ENCODE data around the gene SOHLH1.

SOHLH1 gene

DNA sequence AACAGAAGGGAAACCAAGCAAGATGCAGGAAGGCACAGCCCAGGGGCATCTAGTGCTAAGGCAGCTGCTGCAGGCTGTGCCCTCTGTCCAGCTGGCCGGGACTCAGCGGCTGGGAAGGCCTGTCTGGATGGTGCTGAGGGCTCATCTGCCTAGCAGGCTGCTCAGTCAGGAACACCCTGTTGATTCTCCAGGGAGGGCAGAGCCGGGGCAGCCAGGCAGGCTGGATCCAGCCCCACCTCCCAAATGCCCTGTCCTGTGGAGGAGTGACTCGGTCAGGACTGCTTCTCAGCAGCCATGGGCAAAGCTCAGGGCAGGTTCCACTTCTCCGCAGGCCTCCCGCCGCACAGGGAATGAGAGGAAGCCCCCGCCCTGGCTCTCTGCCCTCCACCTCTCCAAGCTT lies 44.0 kb downstream of the SOHLH1 start:
- no peak overlapping the region for H3K27ac ChIP-seq (ENCODE audit: low read depth, low read length, poor library complexity, severe bottlenecking)
- TF ChIP-seq EZH2 (IDR thresholded peaks at IDR 0.05; ENCODE audit: borderline replicate concordance, low read length): no peak
- TF ChIP-seq, protein P1, sequence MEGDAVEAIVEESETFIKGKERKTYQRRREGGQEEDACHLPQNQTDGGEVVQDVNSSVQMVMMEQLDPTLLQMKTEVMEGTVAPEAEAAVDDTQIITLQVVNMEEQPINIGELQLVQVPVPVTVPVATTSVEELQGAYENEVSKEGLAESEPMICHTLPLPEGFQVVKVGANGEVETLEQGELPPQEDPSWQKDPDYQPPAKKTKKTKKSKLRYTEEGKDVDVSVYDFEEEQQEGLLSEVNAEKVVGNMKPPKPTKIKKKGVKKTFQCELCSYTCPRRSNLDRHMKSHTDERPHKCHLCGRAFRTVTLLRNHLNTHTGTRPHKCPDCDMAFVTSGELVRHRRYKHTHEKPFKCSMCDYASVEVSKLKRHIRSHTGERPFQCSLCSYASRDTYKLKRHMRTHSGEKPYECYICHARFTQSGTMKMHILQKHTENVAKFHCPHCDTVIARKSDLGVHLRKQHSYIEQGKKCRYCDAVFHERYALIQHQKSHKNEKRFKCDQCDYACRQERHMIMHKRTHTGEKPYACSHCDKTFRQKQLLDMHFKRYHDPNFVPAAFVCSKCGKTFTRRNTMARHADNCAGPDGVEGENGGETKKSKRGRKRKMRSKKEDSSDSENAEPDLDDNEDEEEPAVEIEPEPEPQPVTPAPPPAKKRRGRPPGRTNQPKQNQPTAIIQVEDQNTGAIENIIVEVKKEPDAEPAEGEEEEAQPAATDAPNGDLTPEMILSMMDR (IDR thresholded peaks at IDR 0.05; ENCODE audit: low read length): no peak
- H3K9ac ChIP-seq (ENCODE audit: low read length): no peak overlapping the region
- H3F3A ChIP-seq (ENCODE audit: insufficient read depth, low read length): no peaks in the 10 kb centered on the region
- no peaks in the 10 kb centered on the region for H3K36me3 ChIP-seq (ENCODE audit: insufficient read depth, low read length)
- no peak overlapping the region for H2AFZ ChIP-seq (ENCODE audit: low read length)
- H3K79me2 ChIP-seq (ENCODE audit: insufficient read depth, low read length): no peaks in the 10 kb centered on the region
- H3K9me2 ChIP-seq (ENCODE audit: low read depth, low read length): no peaks in the 10 kb centered on the region
- no peak overlapping the region for H3K4me3 ChIP-seq (ENCODE audit: low read depth, low read length, poor library complexity, severe bottlenecking)
- H3K9me3 ChIP-seq (ENCODE audit: low read length): 0 out of 2 replicates have a peak, but pooled peaks cover 3% of the 10 kb centered on the region
- peaks cover 9% of the 10 kb centered on the region; the same call in 1 of the 2 replicates for H3K27me3 ChIP-seq (ENCODE audit: insufficient read depth, low read length)
- H3K4me2 ChIP-seq (ENCODE audit: low read length): no peak overlapping the region
- H4K20me1 ChIP-seq (ENCODE audit: insufficient read depth, low read length): no peaks in the 10 kb centered on the region
- H3K4me1 ChIP-seq (ENCODE audit: insufficient read depth, low read length, severe bottlenecking): no peaks in the 10 kb centered on the region

DNA sequence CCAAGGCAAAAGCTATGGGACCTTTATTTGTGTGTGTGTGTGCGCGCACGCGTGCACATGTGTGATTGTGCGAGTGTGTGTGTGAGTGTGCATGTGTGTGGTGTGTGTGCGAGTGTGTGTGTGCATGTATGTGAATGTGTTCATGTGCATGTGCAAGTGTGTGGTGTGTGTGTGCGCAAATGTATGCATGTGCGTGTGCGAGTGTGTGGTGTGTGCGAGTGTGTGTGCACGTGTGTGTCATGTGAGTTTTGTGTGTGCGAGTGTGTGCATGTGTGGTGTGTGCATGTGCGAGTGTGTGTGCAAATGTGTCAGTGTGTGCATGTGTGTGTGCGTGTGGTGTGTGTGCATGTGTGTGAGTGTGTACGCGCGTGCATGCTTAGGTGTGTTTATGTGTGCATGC lies 48.9 kb downstream of the SOHLH1 start:
- Histone ChIP-seq H3K9me3 (ENCODE audit: low read length) (peaks cover 13% of the 10 kb centered on the region), H3F3A (ENCODE audit: insufficient read depth, low read length) (no peaks in the 10 kb centered on the region)
- TF ChIP-seq EZH2 (IDR thresholded peaks at IDR 0.05; ENCODE audit: borderline replicate concordance, low read length): no peak
- TF ChIP-seq, protein P1 (IDR thresholded peaks at IDR 0.05; ENCODE audit: low read length): no peak

GRCh38 chr9:135649508-135649907 lies 49.8 kb downstream of the SOHLH1 start:
- peaks cover 6% of the 10 kb centered on the region; the same call in 1 of the 2 replicates for H3K27me3 ChIP-seq (ENCODE audit: insufficient read depth, low read length)
- TF ChIP-seq, protein P1 (IDR thresholded peaks at IDR 0.05; ENCODE audit: low read length): no peak
- no peak for TF ChIP-seq EZH2 (IDR thresholded peaks at IDR 0.05; ENCODE audit: borderline replicate concordance, low read length)
- no peaks in the 10 kb centered on the region for H3K36me3 ChIP-seq (ENCODE audit: insufficient read depth, low read length)
- H3K9me3 ChIP-seq (ENCODE audit: low read length): peaks cover 19% of the 10 kb centered on the region
- no peaks in the 10 kb centered on the region for H3K4me1 ChIP-seq (ENCODE audit: insufficient read depth, low read length, severe bottlenecking)
- no peaks in the 10 kb centered on the region for H3K9me2 ChIP-seq (ENCODE audit: low read depth, low read length)
- H3F3A ChIP-seq (ENCODE audit: insufficient read depth, low read length): no peaks in the 10 kb centered on the region
- no peaks in the 10 kb centered on the region for H4K20me1 ChIP-seq (ENCODE audit: insufficient read depth, low read length)
- H3K79me2 ChIP-seq (ENCODE audit: insufficient read depth, low read length): no peaks in the 10 kb centered on the region
- no peak overlapping the region for H2AFZ ChIP-seq (ENCODE audit: low read length)
- H3K27ac ChIP-seq (ENCODE audit: low read depth, low read length, poor library complexity, severe bottlenecking): no peak overlapping the region
- H3K4me2 ChIP-seq (ENCODE audit: low read length): no peak overlapping the region
- H3K4me3 ChIP-seq (ENCODE audit: low read depth, low read length, poor library complexity, severe bottlenecking): no peak overlapping the region
- H3K9ac ChIP-seq (ENCODE audit: low read length): no peak overlapping the region

More for the DNA sequence above, 48.9 kb downstream of the SOHLH1 start:
- Histone ChIP-seq H3K27ac (ENCODE audit: low read depth, low read length, poor library complexity, severe bottlenecking) (no peak overlapping the region), H4K20me1 (ENCODE audit: insufficient read depth, low read length) (no peaks in the 10 kb centered on the region), H3K4me3 (ENCODE audit: low read depth, low read length, poor library complexity, severe bottlenecking) (no peak overlapping the region), H3K9me2 (ENCODE audit: low read depth, low read length) (no peaks in the 10 kb centered on the region), H2AFZ (ENCODE audit: low read length) (no peak overlapping the region), H3K79me2 (ENCODE audit: insufficient read depth, low read length) (no peaks in the 10 kb centered on the region), H3K4me2 (ENCODE audit: low read length) (no peak overlapping the region), H3K27me3 (ENCODE audit: insufficient read depth, low read length) (peaks cover 6% of the 10 kb centered on the region; the same call in 1 of the 2 replicates), H3K4me1 (ENCODE audit: insufficient read depth, low read length, severe bottlenecking) (no peaks in the 10 kb centered on the region), H3K36me3 (ENCODE audit: insufficient read depth, low read length) (no peaks in the 10 kb centered on the region), H3K9ac (ENCODE audit: low read length) (no peak overlapping the region)

Data from OCI-LY1 (cell line).